H9 (cell line): ENCODE results near the gene NACC2. TPM values are rescaled to one million over a fixed set of nuclear protein-coding genes. Genes with fewer than 3 reads are reported as not detected.

Experiments used
- DNase-seq: peaks from one replicate; pipeline ENCODE4 v3.0.0-alpha.2; 2017
- H2AFZ ChIP-seq: one replicate; pipeline ENCODE4 v1.6.1; 2013; ENCODE audit warnings: mild to moderate bottlenecking, low read length, control low read depth, moderate library complexity
- H2AK5ac ChIP-seq: 2 replicates; pipeline ENCODE4 v1.6.1; 2013; ENCODE audit warnings: low read length, control low read depth, mixed read lengths; ENCODE audit not compliant: insufficient read length
- H2BK120ac ChIP-seq: one replicate; pipeline ENCODE4 v1.6.1; 2013; ENCODE audit warnings: low read depth, mild to moderate bottlenecking, low read length, control low read depth, inconsistent platforms; ENCODE audit not compliant: poor library complexity, severe bottlenecking
- H2BK12ac ChIP-seq: 2 replicates; pipeline ENCODE4 v1.6.1; 2013; ENCODE audit warnings: low read length, control low read depth, mixed read lengths, low read depth; ENCODE audit not compliant: insufficient read length
- H2BK15ac ChIP-seq: 2 replicates; pipeline ENCODE4 v1.6.1; 2013; ENCODE audit warnings: low read depth, low read length, control low read depth
- H2BK20ac ChIP-seq: one replicate; pipeline ENCODE4 v1.6.1; 2013; ENCODE audit warnings: low read depth, mild to moderate bottlenecking, low read length, control low read depth, inconsistent platforms; ENCODE audit not compliant: poor library complexity, severe bottlenecking
- H2BK5ac ChIP-seq: 2 replicates; pipeline ENCODE4 v1.6.1; 2013; ENCODE audit warnings: low read length, control low read depth, mixed read lengths; ENCODE audit not compliant: insufficient read length
- H3K14ac ChIP-seq: 2 replicates; pipeline ENCODE4 v1.6.1; 2013; ENCODE audit warnings: low read length, control low read depth; ENCODE audit not compliant: insufficient read depth
- H3K18ac ChIP-seq: 2 replicates; pipeline ENCODE4 v1.6.1; 2013; ENCODE audit warnings: low read depth, mild to moderate bottlenecking, mixed read lengths, low read length, control low read depth; ENCODE audit not compliant: insufficient read length
- H3K23ac ChIP-seq: 2 replicates; pipeline ENCODE4 v1.6.1; 2013; ENCODE audit warnings: low read length, control low read depth, mixed read lengths, low read depth; ENCODE audit not compliant: insufficient read length
- H3K23me2 ChIP-seq: 2 replicates; pipeline ENCODE4 v1.6.1; 2013; ENCODE audit warnings: low read depth, mild to moderate bottlenecking, mixed read lengths, low read length, control low read depth; ENCODE audit not compliant: insufficient read length, poor library complexity, severe bottlenecking
- H3K27ac ChIP-seq: 2 replicates; pipeline ENCODE4 v1.5.1; 2013; ENCODE audit warnings: low read length, control low read depth, mixed read lengths, low read depth; ENCODE audit not compliant: insufficient read length
- H3K27me3 ChIP-seq: 2 replicates; pipeline ENCODE4 v1.6.1; 2013; ENCODE audit warnings: low read length, control low read depth, inconsistent platforms; ENCODE audit not compliant: insufficient read depth
- H3K4ac ChIP-seq: 2 replicates; pipeline ENCODE4 v1.6.1; 2013; ENCODE audit warnings: low read depth, mild to moderate bottlenecking, control low read depth, inconsistent platforms, low read length, moderate library complexity
- H3K4me1 ChIP-seq: 2 replicates; pipeline ENCODE4 v1.6.1; 2013; ENCODE audit warnings: low read length, control low read depth, inconsistent platforms; ENCODE audit not compliant: insufficient read depth
- H3K4me2 ChIP-seq: 2 replicates; pipeline ENCODE4 v1.6.1; 2013; ENCODE audit warnings: low read length, control low read depth, mixed read lengths; ENCODE audit not compliant: insufficient read length, insufficient read depth
- H3K56ac ChIP-seq: 2 replicates; pipeline ENCODE4 v1.6.1; 2013; ENCODE audit warnings: low read depth, mild to moderate bottlenecking, mixed read lengths, low read length, control low read depth; ENCODE audit not compliant: insufficient read length
- H3K79me1 ChIP-seq: 2 replicates; pipeline ENCODE4 v1.6.1; 2013; ENCODE audit warnings: low read depth, mild to moderate bottlenecking, moderate library complexity, low read length, control low read depth, inconsistent platforms; ENCODE audit not compliant: insufficient read depth, poor library complexity, severe bottlenecking
- H3K79me2 ChIP-seq: 2 replicates; pipeline ENCODE4 v1.6.1; 2013; ENCODE audit warnings: low read length, control low read depth, inconsistent platforms; ENCODE audit not compliant: insufficient read depth
- H3K9ac ChIP-seq: 2 replicates; pipeline ENCODE4 v1.6.1; 2013; ENCODE audit warnings: low read length, control low read depth, mixed read lengths; ENCODE audit not compliant: insufficient read length; ENCODE audit errors: extremely low read depth
- H3K9me3 ChIP-seq: one replicate; pipeline ENCODE4 v1.6.1; 2013; ENCODE audit warnings: low read depth, low read length, inconsistent platforms; ENCODE audit not compliant: control insufficient read depth
- H3T11ph ChIP-seq: one replicate; pipeline ENCODE4 v1.6.1; 2013; ENCODE audit warnings: mild to moderate bottlenecking, low read length, control low read depth, inconsistent platforms
- H4K20me1 ChIP-seq: one replicate; pipeline ENCODE4 v1.6.1; 2013; ENCODE audit not compliant: control insufficient read depth, insufficient read length, insufficient read depth
- H4K5ac ChIP-seq: 2 replicates; pipeline ENCODE4 v1.6.1; 2013; ENCODE audit warnings: low read depth, mild to moderate bottlenecking, mixed read lengths, low read length, control low read depth; ENCODE audit not compliant: insufficient read length
- H4K8ac ChIP-seq: replicated peaks from 2 replicates; pipeline ENCODE4 v1.6.1; 2013; ENCODE audit warnings: low read length, control low read depth, mixed read lengths, low read depth; ENCODE audit not compliant: insufficient read length
- H4K91ac ChIP-seq: 2 replicates; pipeline ENCODE4 v1.6.1; 2013; ENCODE audit warnings: low read depth, mild to moderate bottlenecking, moderate library complexity, mixed read lengths, low read length, control low read depth; ENCODE audit not compliant: insufficient read length
- H3K27ac Mint-ChIP-seq, 3 experiments: 2 replicates in 2 of 3; 3 replicates in 1 of 3; pipeline ENCODE4 v1.8.0; 2020 to 2021; ENCODE audit warnings: mixed read lengths in 3 of 3, mild to moderate bottlenecking in 1 of 3, moderate library complexity in 1 of 3
- H3K27me3 Mint-ChIP-seq: 2 replicates; pipeline ENCODE4 v1.8.0; 2021; ENCODE audit warnings: low read depth, mild to moderate bottlenecking, moderate library complexity, mixed read lengths
- H3K36me3 Mint-ChIP-seq, 3 experiments: 2 replicates in 2 of 3; 3 replicates in 1 of 3; pipeline ENCODE4 v1.8.0; 2020 to 2021; ENCODE audit warnings: low read depth in 3 of 3, mixed read lengths in 3 of 3; ENCODE audit not compliant: insufficient read depth in 1 of 3
- H3K4me1 Mint-ChIP-seq, 2 experiments: 2 replicates each; pipeline ENCODE4 v1.8.0; 2020; ENCODE audit warnings: mixed read lengths in 2 of 2
- H3K4me3 Mint-ChIP-seq, 2 experiments: 2 replicates in 1 of 2; 3 replicates in 1 of 2; pipeline ENCODE4 v1.8.0; 2020 to 2021; ENCODE audit warnings: mild to moderate bottlenecking in 2 of 2, mixed read lengths in 2 of 2, moderate library complexity in 1 of 2
- H3K9me3 Mint-ChIP-seq, 2 experiments: 2 replicates in 1 of 2; 3 replicates in 1 of 2; pipeline ENCODE4 v1.8.0; 2020; ENCODE audit warnings: mild to moderate bottlenecking in 2 of 2, mixed read lengths in 2 of 2, moderate library complexity in 1 of 2
- WGBS: extraction: QIAGEN DNeasy Blood & Tissue Kit; methylation state at CpG from one replicate; pipeline ENCODE4 v1.1.7; 2013; ENCODE audit warnings: missing lambda C conversion rate, low lambda C conversion rate, mixed read lengths; ENCODE audit not compliant: insufficient read length; ENCODE audit errors: extremely low coverage; 5-methylcytosine and 5-hydroxymethylcytosine counted together
- total RNA-seq: library from RNA; stranded (reverse); gene quantifications from 2 replicates; pipeline ENCODE4 v1.2.1, GENCODE V29; 2021
- TF ChIP-seq, protein P1 (sequence below): fragments of 200-600 bp; sonication (generic); conservative IDR thresholded peaks from 3 replicates; pipeline ENCODE4 v1.8.0; 2021; ENCODE audit warnings: antibody characterized with exemption, mild to moderate bottlenecking

NACC2 gene
- total RNA-seq, 1 experiment from 2014 or later = 11.5 TPM

- Histone ChIP-seq H3K27ac (no peak overlapping the region), H3K4ac (no peak overlapping the region), H3K79me2 (no peaks in the 10 kb centered on the region), H3K9ac (no peak overlapping the region), H3K4me1 (no peaks in the 10 kb centered on the region), H2BK12ac (no peak overlapping the region), H4K20me1 (no peaks in the 10 kb centered on the region), H4K8ac (no peak overlapping the region), H3K23ac (no peak overlapping the region), H3K23me2 (no peaks in the 10 kb centered on the region), H3K14ac (no peak overlapping the region), H3T11ph (no peak overlapping the region), H3K27me3 (no peaks in the 10 kb centered on the region), H3K4me2 (no peak overlapping the region), H2AFZ (no peak overlapping the region), H3K18ac (no peak overlapping the region), H4K91ac (no peak overlapping the region), H3K9me3 (peaks cover 5% of the 10 kb centered on the region), H2AK5ac (no peak overlapping the region), H2BK15ac (no peak overlapping the region), H2BK5ac (no peak overlapping the region), H4K5ac (no peak overlapping the region), H3K79me1 (no peaks in the 10 kb centered on the region), H3K56ac (no peak overlapping the region), H2BK120ac (no peak overlapping the region), H2BK20ac (no peak overlapping the region)
- no peak overlapping the region for H3K27ac Mint-ChIP-seq
- no peak overlapping the region for H3K4me3 Mint-ChIP-seq
- TF ChIP-seq, protein P1, sequence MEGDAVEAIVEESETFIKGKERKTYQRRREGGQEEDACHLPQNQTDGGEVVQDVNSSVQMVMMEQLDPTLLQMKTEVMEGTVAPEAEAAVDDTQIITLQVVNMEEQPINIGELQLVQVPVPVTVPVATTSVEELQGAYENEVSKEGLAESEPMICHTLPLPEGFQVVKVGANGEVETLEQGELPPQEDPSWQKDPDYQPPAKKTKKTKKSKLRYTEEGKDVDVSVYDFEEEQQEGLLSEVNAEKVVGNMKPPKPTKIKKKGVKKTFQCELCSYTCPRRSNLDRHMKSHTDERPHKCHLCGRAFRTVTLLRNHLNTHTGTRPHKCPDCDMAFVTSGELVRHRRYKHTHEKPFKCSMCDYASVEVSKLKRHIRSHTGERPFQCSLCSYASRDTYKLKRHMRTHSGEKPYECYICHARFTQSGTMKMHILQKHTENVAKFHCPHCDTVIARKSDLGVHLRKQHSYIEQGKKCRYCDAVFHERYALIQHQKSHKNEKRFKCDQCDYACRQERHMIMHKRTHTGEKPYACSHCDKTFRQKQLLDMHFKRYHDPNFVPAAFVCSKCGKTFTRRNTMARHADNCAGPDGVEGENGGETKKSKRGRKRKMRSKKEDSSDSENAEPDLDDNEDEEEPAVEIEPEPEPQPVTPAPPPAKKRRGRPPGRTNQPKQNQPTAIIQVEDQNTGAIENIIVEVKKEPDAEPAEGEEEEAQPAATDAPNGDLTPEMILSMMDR = no peak
- peaks cover 0 to 3% of the 10 kb centered on the region in 2 experiments; a peak in 2 of 5 replicates for H3K9me3 Mint-ChIP-seq
- no CpG with 5 or more reads among the region's 8 CpGs for WGBS
- no peaks in the 10 kb centered on the region for H3K27me3 Mint-ChIP-seq
- H3K36me3 Mint-ChIP-seq = peaks cover 0 to 11% (median 7%) of the 10 kb centered on the region in 3 experiments; a peak in 6 of 7 replicates
- no peak for DNase-seq
- H3K4me1 Mint-ChIP-seq = no peaks in the 10 kb centered on the region
Observed at GRCh38 chr9:136031094-136031493, 64.0 kb downstream of the NACC2 start.
